GM21390 (cell line): ENCODE results near the gene PFDN1.

Source experiments
- ATAC-seq: cut with Tn5 transposase; IDR thresholded peaks from one replicate; pipeline ENCODE4 v1.9.1; 2021; ENCODE audit not compliant: unreplicated experiment

Gene PFDN1

DNA sequence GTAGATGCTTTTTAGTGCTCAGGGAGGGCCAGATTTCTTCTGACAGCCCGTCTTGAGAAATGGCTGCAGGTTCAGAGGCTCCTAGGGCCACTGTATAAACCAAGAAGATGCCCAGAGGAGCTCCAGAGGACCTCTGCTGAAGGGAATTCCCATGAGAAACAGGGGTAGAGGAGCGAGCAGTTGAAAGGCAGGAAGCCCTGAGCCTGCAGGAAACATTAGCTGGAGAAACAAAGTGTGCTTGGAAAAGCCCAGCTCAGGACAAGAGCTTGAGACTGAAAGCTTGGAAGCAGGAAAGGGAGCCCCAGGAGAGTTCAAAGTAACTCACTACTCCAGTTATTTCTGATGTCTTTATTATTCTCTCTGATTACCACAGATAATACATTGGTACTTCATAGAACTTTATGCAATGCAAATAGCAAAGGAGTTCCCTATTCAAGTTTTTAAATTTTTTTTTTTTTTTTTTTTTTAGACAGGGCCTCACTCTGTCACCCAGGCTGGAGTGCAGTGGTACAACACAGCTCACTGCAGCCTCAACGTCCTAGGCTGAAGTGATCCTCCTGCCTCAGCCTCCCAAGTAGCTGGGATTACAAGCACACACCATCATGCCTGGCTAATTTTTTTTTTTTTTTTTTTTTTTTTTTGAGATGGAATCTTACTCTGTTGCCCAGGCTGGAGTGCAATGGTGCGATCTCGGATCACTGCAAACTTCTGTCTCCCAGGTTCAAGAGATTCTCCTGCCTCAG lies 27.0 kb upstream of the PFDN1 start:
- no peak for ATAC-seq

DNA sequence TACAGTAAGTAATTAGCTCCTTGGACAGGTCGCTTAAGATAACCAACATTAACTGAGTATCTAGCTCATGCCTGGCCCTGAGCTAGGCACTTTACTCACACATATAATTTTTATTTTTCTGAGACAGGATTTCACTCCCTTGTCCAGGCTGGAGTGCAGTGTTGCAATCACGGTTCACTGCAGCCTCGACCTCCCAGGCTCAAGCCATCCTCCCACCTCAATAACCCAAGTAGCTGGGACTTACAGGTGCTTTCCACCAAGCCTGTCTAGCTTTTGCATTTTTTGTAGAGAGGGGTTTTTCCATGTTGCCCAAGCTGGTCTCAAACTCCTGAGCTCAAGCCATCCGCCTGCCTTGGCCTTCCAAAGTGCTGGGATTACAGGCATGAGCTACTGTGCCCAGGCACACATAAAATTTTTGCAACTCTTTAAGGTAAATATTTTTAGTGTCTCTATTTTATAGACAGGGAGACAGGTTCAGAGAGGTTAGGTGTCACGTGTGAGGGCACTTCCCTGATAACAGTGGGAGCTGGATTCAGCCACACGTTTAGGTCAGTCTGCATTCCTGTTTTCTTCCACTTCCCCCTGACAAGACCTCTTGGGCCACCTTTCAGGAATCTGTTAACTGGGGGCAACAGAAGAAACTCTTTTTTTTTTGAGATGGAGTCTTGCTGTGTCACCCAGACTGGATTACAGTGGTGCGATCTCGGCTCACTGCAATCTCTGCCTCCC lies 25.3 kb upstream of the PFDN1 start:
- ATAC-seq = no peak

GRCh38 chr5:140327589-140327988 lies 24.7 kb upstream of the PFDN1 start:
- ATAC-seq = no peak

GRCh38 chr5:140325486-140325885 lies 22.6 kb upstream of the PFDN1 start:
- ATAC-seq = no peak

DNA sequence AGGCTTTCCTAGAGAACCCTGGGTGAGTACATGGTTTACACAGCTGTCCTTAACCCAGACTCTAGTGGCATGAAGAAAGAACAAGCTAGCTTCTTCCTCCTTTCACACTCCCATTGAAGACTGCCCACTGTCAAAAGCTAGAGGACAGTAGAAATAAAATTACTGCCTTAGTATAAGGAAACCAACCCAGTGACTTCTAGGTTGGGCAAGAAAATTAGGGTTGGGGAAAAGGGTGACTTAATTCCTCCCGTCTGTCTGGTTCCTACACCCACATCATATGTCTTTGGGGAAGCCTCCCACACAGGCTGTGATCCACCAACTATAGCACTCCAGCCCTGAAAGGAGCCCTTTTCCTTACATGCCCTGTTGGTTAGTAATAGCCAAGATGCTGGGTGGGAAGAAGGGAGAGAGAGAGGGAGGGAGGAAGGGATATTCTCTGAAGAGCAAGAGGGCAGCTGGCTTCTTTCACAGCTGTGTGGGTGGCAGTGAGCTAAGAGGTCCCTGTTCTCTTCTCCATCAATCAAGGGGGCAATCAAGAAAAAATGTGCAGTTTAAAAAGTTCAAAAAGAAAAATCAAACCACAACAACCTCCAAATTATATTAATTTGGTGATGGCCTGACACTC lies 21.8 kb upstream of the PFDN1 start:
- no peak for ATAC-seq

DNA sequence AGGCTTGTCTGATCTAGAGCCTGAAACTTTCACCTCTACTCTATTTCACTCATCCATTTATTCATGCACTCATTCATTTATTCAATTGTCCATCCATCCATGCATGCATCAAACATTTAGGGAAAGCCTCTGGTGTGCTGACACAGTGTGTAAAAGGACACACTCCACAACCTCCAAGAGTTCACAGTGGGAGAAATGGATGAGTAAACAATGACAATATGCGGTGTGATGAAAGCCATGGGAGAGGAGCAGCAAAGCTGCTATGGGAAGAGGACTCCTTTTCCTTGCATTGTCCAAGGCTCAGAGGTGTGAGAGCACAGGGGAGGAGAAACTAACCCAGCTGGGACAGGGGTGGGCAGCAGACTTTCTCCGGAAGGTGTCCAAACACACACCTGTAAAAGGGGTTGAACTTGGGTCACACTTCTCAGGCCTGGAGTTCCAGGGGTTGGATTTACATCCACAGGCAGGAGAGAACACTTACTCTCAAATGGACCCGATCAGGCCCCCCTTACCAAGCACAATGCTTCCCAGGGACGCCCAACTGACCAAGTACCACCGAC lies 21.2 kb upstream of the PFDN1 start:
- ATAC-seq = no peak

DNA sequence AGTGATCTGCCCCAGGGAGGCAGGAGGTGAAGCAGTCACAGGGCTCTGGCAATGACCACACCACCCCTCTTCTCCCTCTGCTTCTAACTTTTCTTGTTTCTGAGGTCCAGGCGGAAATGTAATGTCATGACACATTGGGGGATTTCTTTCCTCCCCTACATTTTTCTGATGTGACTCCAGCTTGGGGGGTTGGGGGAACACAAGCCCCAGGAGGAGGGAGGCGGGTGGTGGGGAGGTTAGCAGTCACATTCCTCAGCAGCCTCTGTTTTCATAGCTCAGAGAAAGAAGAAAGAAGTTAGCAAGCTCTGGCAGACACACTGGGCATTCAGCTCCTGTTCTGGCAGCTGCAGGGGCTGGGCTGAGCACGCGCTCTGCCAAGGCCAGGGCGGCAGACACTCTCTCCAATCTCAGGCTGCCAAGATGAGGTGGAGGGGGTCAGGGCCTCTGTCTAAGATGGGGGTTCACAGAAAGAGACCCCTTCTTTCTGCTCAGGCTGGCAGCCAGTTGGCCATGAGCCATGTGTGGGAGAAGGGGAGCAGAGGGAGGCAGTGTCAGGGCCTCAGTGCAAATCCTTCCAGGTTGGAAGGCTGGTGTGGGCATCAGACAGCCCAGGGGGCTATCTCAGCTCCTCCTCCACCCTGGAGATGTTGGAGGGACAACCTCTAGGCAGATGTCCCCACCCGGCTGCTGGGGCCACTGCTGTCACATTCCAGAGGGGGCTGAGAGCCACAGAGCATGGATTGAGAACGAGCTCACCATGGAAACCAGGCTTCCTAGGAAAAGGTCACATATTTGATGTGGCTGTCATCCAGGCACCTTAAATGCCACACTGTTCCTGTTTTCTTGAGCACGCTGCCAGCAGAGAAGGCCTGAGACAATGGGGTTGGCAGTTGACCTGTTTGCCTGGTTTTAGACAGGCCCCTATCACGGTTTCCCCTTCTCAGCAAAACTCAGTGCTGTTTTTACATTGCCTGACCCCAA lies 20.1 kb upstream of the PFDN1 start:
- no peak for ATAC-seq

- no peak for ATAC-seq
These were observed 18.9 kb upstream of the PFDN1 start for GRCh38 chr5:140321796-140322195.

GRCh38 chr5:140319833-140320232 lies 16.9 kb upstream of the PFDN1 start:
- ATAC-seq = no peak

DNA sequence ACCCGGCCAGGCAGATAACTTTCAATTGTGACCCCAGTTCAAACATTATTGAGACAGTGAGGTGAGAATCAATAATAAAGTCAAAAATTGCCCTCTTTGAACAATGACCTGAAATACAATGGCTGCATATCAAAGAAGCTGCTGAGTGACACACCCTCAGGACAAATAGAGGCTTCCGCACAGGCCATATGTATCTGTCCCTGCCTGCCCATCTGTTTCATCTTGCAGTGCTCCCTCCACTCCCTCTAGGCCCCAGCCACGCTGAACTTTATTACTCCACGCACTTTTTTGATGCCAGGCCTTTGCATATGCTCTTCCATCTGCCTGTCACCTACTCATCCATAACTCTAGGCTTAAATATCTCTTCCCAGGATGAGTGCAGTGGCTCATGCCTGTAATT lies 15.9 kb upstream of the PFDN1 start:
- ATAC-seq = no peak

GRCh38 chr5:140317859-140318258 lies 15.0 kb upstream of the PFDN1 start:
- no peak for ATAC-seq

DNA sequence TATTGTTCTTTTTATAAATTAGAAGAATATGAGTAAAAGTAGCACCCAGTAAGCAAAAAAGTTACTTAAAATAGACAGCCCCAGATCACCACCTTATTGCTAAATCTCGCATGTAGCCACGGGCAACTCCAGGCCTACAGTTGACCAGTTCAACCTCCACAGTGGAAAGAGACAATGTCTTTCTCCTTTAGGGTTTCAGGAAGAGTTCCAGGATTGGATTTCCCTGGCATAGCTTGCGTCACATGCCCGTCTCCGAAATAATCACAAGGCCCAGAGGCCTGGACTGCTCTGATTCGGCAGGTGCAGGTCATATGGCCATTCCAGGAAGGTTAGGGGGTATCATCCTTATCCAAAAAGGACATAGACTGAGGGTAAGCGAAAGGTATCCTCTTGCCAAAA lies 9.9 kb upstream of the PFDN1 start:
- ATAC-seq = no peak

- no peak for ATAC-seq
These were observed 9.3 kb upstream of the PFDN1 start for GRCh38 chr5:140312067-140312790.

- no peak for ATAC-seq
These were observed 8.1 kb upstream of the PFDN1 start for GRCh38 chr5:140311011-140311467.

DNA sequence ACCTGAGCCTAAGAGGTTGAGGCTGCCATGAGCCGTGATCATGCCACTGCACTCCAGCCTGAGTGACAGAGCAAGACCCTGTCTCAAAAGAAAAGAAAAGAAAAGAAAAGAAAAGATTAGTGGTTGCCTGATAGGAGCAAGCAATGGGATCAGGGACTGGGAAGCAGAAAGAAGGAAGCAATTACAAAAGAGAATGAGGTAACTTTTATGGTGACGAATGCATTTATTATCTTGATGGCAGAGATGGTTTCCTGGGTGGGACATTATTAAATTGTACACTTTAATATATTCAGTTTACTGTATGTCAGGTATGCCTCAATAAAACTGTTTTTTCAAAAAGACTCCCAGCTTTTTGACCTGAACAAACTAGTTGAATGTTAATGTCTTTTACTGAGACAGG lies 7.5 kb upstream of the PFDN1 start:
- ATAC-seq = no peak

DNA sequence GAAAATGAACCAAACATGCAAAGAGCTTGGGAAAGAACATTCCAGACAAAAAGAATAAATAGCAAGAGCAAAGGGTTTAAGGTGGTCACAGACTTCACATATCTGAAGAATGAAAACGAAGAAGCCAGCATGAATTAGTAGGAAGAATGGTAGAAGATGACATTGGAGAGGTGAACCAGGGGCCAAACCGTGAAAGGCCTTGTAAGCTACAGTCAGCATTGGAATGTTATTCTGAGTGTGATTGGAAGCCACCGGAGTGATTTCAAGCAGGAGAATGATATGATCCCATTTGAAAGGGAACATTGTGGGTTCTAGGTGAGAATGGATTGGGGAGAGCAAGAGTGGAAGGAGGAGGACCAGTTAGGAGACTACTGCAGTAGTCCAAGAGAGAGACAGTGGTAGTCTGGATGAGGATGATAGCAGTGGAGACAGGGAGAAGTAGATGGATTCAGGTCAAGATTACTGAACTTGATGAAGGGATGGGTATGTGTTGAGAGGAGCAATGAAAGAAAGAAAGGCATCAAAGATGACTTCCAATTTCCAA lies 6.9 kb upstream of the PFDN1 start:
- no peak for ATAC-seq

DNA sequence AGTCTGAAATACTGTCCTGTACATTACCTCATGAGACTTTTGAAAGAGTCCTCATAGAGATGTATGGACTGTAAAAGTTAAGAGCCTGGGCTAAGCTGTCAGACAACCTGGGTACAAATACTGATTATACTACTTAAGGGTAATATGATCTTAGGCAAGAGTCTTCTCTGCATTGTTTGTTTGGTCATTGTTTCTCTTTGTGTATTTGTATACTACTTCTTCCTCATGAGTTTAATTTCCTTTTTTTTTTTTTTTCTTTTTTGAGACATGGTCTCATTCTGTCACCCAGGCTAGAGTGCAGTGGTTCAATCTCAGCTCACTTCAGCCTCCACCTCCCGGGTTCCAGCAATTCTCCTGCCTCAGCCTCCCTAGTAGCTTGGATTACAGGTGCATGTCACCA lies 2.6 kb upstream of the PFDN1 start:
- no peak for ATAC-seq

DNA sequence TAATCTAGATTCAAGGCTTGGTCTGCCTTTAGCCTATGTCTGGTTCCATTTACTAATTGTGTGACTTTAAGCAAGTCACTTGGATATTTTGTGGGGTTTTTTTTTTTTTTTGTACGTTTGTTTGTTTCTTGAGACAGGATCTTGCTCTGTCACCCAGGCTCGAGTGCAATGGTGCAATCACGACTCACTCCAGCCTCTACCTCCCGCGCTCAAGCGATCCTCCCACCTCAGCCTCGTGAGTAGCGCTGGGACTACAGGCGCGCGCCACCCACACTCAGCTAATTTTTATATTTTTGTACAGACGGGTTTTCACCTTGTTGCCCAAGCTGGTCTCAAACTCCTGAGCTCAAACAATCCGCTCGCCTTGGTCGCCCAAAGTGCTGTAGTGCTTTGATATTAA lies 1.1 kb upstream of the PFDN1 start:
- ATAC-seq = no peak

GRCh38 chr5:140301136-140301535 lies 1.8 kb downstream of the PFDN1 start:
- ATAC-seq = no peak

DNA sequence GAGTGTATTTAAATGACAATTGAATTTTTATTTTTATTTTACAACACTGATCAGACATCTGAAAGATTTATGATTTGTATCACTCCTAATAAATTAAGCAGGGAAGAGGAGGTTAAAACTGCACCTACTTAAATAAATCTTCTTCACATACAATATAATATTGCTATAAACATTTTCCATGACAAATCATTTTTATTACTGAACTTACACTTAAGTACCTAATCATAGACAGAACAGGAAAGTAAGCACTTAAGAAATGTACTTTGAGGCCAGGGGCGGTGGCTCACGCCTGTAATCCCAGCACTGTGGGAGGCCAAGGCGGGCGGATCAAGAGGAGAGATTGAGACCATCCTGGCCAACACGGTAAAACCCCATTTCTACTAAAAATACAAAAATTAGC lies 3.8 kb downstream of the PFDN1 start:
- no peak for ATAC-seq
